ENCODE data around the gene EXPH5.

The EXPH5 gene

GRCh38 chr11:108628326-108628725, 34.8 kb upstream of the EXPH5 start:
- no peak overlapping the region for H3K27ac ChIP-seq

GRCh38 chr11:108624196-108624925, 30.8 kb upstream of the EXPH5 start:
- no peak overlapping the region for H3K27ac ChIP-seq
- no peak for TF ChIP-seq CTCF (conservative IDR thresholded peaks at IDR 0.05)

More at GRCh38 chr11:108628326-108628725, 34.8 kb upstream of the EXPH5 start:
- no peak for TF ChIP-seq CTCF (conservative IDR thresholded peaks at IDR 0.05)

GRCh38 chr11:108622341-108622740, 28.8 kb upstream of the EXPH5 start:
- TF ChIP-seq CTCF (conservative IDR thresholded peaks at IDR 0.05), result no peak

GRCh38 chr11:108620958-108621772, 27.6 kb upstream of the EXPH5 start:
- no peak for TF ChIP-seq CTCF (conservative IDR thresholded peaks at IDR 0.05)
- no peak overlapping the region for H3K27ac ChIP-seq

More at GRCh38 chr11:108622341-108622740, 28.8 kb upstream of the EXPH5 start:
- no peak overlapping the region for H3K27ac ChIP-seq

GRCh38 chr11:108618529-108618928, 25.0 kb upstream of the EXPH5 start:
- no peak for TF ChIP-seq CTCF (conservative IDR thresholded peaks at IDR 0.05)
- H3K27ac ChIP-seq, result no peak overlapping the region

GRCh38 chr11:108617055-108617454, 23.5 kb upstream of the EXPH5 start:
- H3K27ac ChIP-seq, result no peak overlapping the region
- TF ChIP-seq CTCF (conservative IDR thresholded peaks at IDR 0.05), result no peak

GRCh38 chr11:108616549-108616948, 23.0 kb upstream of the EXPH5 start:
- no peak overlapping the region for H3K27ac ChIP-seq
- TF ChIP-seq CTCF (conservative IDR thresholded peaks at IDR 0.05), result no peak

All from VCaP (cell line).